ENCODE measurements around the gene CD28.
"Not testable (repeated sequence)": the region's sequence is repeated elsewhere in the genome, so short reads cannot be mapped to it uniquely, and the experiment has no call there.

Gene CD28

GRCh38 chr2:203688798-203689197 is 17.6 kb upstream of the CD28 start:
- DNase-seq, result no peak

- no peak for DNase-seq
These were observed 16.9 kb upstream of the CD28 start for GRCh38 chr2:203689426-203690116.

GRCh38 chr2:203690117-203690431 is 16.4 kb upstream of the CD28 start:
- no peak for DNase-seq

GRCh38 chr2:203690441-203691047 is 15.9 kb upstream of the CD28 start:
- DNase-seq, result no peak

GRCh38 chr2:203691149-203691548 is 15.3 kb upstream of the CD28 start:
- DNase-seq, result no peak

GRCh38 chr2:203692031-203692710 is 14.3 kb upstream of the CD28 start:
- no peak for DNase-seq

- no peak for DNase-seq
These were observed 13.1 kb upstream of the CD28 start for GRCh38 chr2:203693242-203693879.

GRCh38 chr2:203694191-203694590 is 12.2 kb upstream of the CD28 start:
- DNase-seq, result no peak

GRCh38 chr2:203697190-203697589 is 9.2 kb upstream of the CD28 start:
- DNase-seq, result no peak

- not testable (repeated sequence) for DNase-seq
These were observed 8.7 kb upstream of the CD28 start for GRCh38 chr2:203697763-203698162.

- not testable (repeated sequence) for DNase-seq
These were observed 8.0 kb upstream of the CD28 start for GRCh38 chr2:203698410-203698809.

GRCh38 chr2:203704430-203704829 is 2.0 kb upstream of the CD28 start:
- DNase-seq, result no peak

GRCh38 chr2:203705178-203705577 is 1.3 kb upstream of the CD28 start:
- DNase-seq, result no peak

- DNase-seq, result no peak
These were observed 1.1 kb downstream of the CD28 start for GRCh38 chr2:203707530-203707929.

- DNase-seq, result no peak
These were observed 2.5 kb downstream of the CD28 start for GRCh38 chr2:203708846-203709396.

GRCh38 chr2:203709416-203710040 is 3.1 kb downstream of the CD28 start:
- no peak for DNase-seq

- DNase-seq, result no peak
These were observed 3.8 kb downstream of the CD28 start for GRCh38 chr2:203710226-203710625.

- no peak for DNase-seq
These were observed 4.5 kb downstream of the CD28 start for GRCh38 chr2:203710952-203711351.

- no peak for DNase-seq
These were observed 5.0 kb downstream of the CD28 start for GRCh38 chr2:203711399-203711798.

- no peak for DNase-seq
These were observed 6.9 kb downstream of the CD28 start for GRCh38 chr2:203713381-203713780.

GRCh38 chr2:203714112-203714511 is 7.7 kb downstream of the CD28 start:
- no peak for DNase-seq

GRCh38 chr2:203715744-203716143 is 9.3 kb downstream of the CD28 start:
- no peak for DNase-seq

GRCh38 chr2:203718087-203718486 is 11.6 kb downstream of the CD28 start:
- DNase-seq, result peak; percentile 26

Measured in KG1 (cell line).